ENCODE results near the gene FNDC3A. TPM values are rescaled to one million over a fixed set of nuclear protein-coding genes. Genes with fewer than 3 reads are reported as not detected.
A peak's percentile ranks its signal among the peaks of the same experiment; 100 is the strongest.
"Not testable (repeated sequence)": the region's sequence is repeated elsewhere in the genome, so short reads cannot be mapped to it uniquely, and the experiment has no call there.

FNDC3A gene
- total RNA-seq, 4 donors from 2014 or later = 21.9 to 59.7 (median 40.1) TPM

DNA sequence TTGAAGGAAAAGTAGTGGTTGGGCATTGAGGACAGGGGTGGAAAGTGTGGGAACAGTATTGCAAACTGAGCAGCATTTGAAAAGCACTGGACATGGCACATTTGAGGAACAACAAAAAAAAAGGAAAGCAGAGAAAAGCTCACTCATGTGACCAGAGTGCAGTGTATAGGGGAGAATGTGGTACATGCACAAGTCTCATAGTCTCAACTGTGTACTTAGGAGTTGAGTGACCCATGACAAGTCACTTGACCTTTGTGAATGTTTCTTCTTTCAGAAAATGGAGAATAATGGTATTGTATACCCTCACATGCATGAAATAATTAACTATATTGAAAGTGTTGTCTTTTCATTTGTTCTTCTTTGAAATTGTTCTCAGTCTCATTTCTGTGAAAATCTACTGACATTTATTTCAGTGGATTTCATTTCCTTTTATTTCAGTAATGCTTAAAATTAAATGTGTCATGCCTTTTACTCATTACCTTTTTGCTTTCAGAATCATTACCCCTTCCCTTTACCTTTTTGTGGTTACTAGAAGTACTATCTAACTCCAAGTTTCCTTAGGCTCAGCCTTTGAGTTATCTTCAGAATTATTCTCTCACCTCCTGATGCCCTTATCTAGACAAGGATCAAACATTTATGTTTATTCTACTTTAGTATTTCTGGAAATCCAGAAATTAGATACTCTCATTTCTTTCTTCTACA lies 165.3 kb downstream of the FNDC3A start:
- Histone ChIP-seq H3K27ac (no peak overlapping the region), H3K4me3 (no peak overlapping the region), H3K4me1 (no peaks in the 10 kb centered on the region), H3K27me3 (no peaks in the 10 kb centered on the region), H3K9me3 (no peaks in the 10 kb centered on the region), H3K36me3 (peaks cover 0 to 69% (median 12%) of the 10 kb centered on the region in 4 donors)
- in situ Hi-C loops (cut with MboI; ENCODE audit: low pct_ligation_motif_present in 1 of 4, low pct_unique_long_range_greater_than_20kb in 1 of 4, low sequenced_read_pairs in 3 of 4) (no loop called here), intact Hi-C loops (cut with DNase I; ENCODE audit: low total_unique reads) (no loop called here)
- TF ChIP-seq, protein P1, sequence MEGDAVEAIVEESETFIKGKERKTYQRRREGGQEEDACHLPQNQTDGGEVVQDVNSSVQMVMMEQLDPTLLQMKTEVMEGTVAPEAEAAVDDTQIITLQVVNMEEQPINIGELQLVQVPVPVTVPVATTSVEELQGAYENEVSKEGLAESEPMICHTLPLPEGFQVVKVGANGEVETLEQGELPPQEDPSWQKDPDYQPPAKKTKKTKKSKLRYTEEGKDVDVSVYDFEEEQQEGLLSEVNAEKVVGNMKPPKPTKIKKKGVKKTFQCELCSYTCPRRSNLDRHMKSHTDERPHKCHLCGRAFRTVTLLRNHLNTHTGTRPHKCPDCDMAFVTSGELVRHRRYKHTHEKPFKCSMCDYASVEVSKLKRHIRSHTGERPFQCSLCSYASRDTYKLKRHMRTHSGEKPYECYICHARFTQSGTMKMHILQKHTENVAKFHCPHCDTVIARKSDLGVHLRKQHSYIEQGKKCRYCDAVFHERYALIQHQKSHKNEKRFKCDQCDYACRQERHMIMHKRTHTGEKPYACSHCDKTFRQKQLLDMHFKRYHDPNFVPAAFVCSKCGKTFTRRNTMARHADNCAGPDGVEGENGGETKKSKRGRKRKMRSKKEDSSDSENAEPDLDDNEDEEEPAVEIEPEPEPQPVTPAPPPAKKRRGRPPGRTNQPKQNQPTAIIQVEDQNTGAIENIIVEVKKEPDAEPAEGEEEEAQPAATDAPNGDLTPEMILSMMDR (IDR thresholded peaks at IDR 0.05) = no peak
- TF ChIP-seq POLR2A (IDR thresholded peaks at IDR 0.05) = no peak
- TF ChIP-seq POLR2AphosphoS5 (IDR thresholded peaks at IDR 0.05) = no peak
- TF ChIP-seq EP300 (IDR thresholded peaks at IDR 0.05; ENCODE audit: low read depth) = no peak
- no peak for DNase-seq

DNA sequence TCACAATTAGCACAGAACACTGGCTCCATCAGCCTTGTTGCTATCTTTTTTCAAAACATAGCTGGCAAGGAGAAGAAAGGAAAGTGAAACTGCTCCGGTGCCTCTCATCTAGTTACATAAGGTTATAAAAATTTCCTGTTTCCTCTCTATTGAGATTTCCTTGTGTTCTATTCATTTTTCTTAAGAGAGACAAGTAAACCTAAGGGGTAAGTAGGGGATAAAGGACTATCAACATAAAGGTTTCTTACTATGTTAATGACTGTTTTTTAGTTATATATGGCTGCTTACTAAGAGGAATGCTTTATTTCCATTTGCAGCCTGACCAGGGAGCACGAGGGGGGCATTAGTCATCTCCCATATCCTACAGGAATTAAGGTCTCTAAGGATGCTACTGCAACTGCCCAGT lies 171.2 kb downstream of the FNDC3A start:
- Histone ChIP-seq H3K9me3 (peaks cover 0 to 11% of the 10 kb centered on the region in 2 donors), H3K27me3 (no peaks in the 10 kb centered on the region), H3K4me1 (peaks cover 0 to 10% (median 6%) of the 10 kb centered on the region in 4 donors), H3K4me3 (peak overlapping the region in 1 of 4 donors; percentile 26), H3K27ac (peak overlapping the region; percentile 34 to 74 (median 58)), H3K36me3 (peaks cover 0 to 57% (median 10%) of the 10 kb centered on the region in 4 donors)
- in situ Hi-C loops (cut with MboI; ENCODE audit: low pct_ligation_motif_present in 1 of 4, low pct_unique_long_range_greater_than_20kb in 1 of 4, low sequenced_read_pairs in 3 of 4) (no loop called here), intact Hi-C loops (cut with DNase I; ENCODE audit: low total_unique reads) (no loop called here)
- DNase-seq = no peak
- 29% methylated on average over 2 of the region's 2 CpGs for WGBS, 2 donors (ENCODE audit: low coverage in 1 of 2)
- no peak for TF ChIP-seq POLR2AphosphoS5 (IDR thresholded peaks at IDR 0.05)
- TF ChIP-seq EP300 (IDR thresholded peaks at IDR 0.05; ENCODE audit: low read depth) = no peak
- TF ChIP-seq POLR2A (IDR thresholded peaks at IDR 0.05) = no peak
- TF ChIP-seq, protein P1 (IDR thresholded peaks at IDR 0.05) = no peak

DNA sequence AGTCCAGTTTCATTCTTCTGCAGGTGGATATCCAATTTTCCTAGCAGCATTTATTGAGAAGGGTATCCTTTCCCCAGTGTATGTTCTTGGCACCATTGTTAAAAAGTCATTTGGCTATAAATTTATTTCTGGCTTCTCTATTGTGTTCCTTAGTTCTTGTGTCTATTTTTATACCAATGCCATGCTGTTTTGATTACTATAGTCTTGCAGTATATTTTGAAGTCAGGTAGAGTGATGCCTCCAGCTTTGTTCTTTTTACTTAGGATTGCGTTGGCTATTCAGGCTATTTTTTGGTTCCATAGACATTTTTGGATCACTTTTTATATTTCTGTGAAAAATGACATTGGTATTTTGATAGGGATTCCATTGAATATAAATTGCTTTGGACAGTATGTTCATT lies 172.7 kb downstream of the FNDC3A start:
- Histone ChIP-seq H3K27me3 (no peaks in the 10 kb centered on the region), H3K4me3 (no peak overlapping the region), H3K9me3 (peaks cover 0 to 11% of the 10 kb centered on the region in 2 donors), H3K4me1 (peaks cover 0 to 10% (median 6%) of the 10 kb centered on the region in 4 donors), H3K27ac (no peak overlapping the region), H3K36me3 (peaks cover 0 to 48% (median 10%) of the 10 kb centered on the region in 4 donors)
- intact Hi-C loops (cut with DNase I; ENCODE audit: low total_unique reads) (no loop called here), in situ Hi-C loops (cut with MboI; ENCODE audit: low pct_ligation_motif_present in 1 of 4, low pct_unique_long_range_greater_than_20kb in 1 of 4, low sequenced_read_pairs in 3 of 4) (no loop called here)
- TF ChIP-seq POLR2AphosphoS5 (IDR thresholded peaks at IDR 0.05) = no peak
- TF ChIP-seq POLR2A (IDR thresholded peaks at IDR 0.05) = no peak
- no peak for TF ChIP-seq EP300 (IDR thresholded peaks at IDR 0.05; ENCODE audit: low read depth)
- WGBS, 2 donors (ENCODE audit: low coverage in 1 of 2) = 100% methylated on average over 1 of the region's 1 CpG; no CpG with 5 or more reads in 1 of the 2 donors
- no peak for DNase-seq

DNA sequence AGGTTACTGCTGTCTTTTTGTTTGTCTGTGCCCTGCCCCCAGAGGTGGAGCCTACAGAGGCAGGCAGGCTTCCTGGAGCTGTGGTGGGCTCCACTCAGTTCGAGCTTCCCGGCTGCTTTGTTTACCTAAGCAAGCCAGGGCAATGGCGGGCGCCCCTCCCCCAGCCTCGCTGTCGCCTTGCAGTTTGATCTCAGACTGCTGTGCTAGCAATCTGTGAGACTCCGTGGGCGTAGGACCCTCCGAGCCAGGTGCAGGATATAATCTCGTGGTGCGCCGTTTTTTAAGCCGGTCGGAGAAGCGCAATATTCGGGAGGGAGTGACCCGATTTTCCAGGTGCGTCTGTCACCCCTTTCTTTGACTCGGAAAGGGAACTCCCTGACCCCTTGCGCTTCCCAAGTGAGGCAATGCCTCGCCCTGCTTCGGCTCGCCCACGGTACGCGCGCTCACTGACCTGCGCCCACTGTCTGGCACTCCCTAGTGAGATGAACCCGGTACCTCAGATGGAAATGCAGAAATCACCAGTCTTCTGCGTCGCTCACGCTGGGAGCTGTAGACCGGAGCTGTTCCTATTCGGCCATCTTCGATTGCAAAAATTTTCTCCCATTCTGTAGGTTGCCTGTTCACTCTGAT lies 182.4 kb downstream of the FNDC3A start:
- DNase-seq; intact Hi-C loops (cut with DNase I; ENCODE audit: low total_unique reads); H3K4me3 ChIP-seq; H3K9me3 ChIP-seq; H3K27me3 ChIP-seq; H3K4me1 ChIP-seq; H3K27ac ChIP-seq; in situ Hi-C loops (cut with MboI; ENCODE audit: low pct_ligation_motif_present in 1 of 4, low pct_unique_long_range_greater_than_20kb in 1 of 4, low sequenced_read_pairs in 3 of 4): not testable (repeated sequence)
- peaks cover 0 to 10% (median 1%) of the 10 kb centered on the region in 4 donors for H3K36me3 ChIP-seq
- 97% methylated on average over 33 of the region's 35 CpGs; no CpG with 5 or more reads in 1 of the 2 donors for WGBS, 2 donors (ENCODE audit: low coverage in 1 of 2)

DNA sequence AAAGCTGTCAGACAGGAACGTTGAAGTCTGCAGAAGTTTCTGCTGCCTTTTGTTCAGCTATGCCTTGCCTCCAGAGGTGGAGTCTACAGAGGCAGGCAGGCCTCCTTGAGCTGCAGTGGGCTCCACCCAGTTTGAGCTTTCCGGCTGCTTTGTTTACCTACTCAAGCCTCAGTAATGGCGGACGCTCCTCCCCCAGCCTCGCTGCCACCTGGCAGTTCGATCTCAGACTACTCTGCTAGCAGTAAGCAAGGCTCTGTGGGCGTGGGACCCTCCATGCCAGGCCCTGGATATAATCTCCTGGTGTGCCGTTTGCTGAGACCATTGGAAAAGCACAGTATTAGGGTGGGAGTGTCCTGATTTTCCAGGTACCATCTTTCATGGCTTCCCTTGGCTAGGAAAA lies 187.4 kb downstream of the FNDC3A start:
- Histone ChIP-seq H3K36me3 (peaks cover 0 to 29% (median 10%) of the 10 kb centered on the region in 4 donors), H3K9me3 (peaks cover 9 to 10% of the 10 kb centered on the region in 2 donors)
- H3K27ac ChIP-seq; in situ Hi-C loops (cut with MboI; ENCODE audit: low pct_ligation_motif_present in 1 of 4, low pct_unique_long_range_greater_than_20kb in 1 of 4, low sequenced_read_pairs in 3 of 4); DNase-seq; H3K4me1 ChIP-seq; H3K27me3 ChIP-seq; intact Hi-C loops (cut with DNase I; ENCODE audit: low total_unique reads); H3K4me3 ChIP-seq: not testable (repeated sequence)
- whole genome bisulfite sequencing, 2 donors (ENCODE audit: low coverage in 1 of 2) = 94 to 100% methylated on average over 2 to 8 of the region's 8 CpGs

Measured in transverse colon (tissue), 4 donors.